Measurements from ENCODE around the gene ZNF692.

- TF ChIP-seq CTCF (IDR thresholded peaks at IDR 0.05; ENCODE audit: borderline replicate concordance, extremely low read depth, low read length, poor library complexity, severe bottlenecking) (no peak), EZH2 (IDR thresholded peaks at IDR 0.05; ENCODE audit: borderline replicate concordance, low read depth, low read length, severe bottlenecking) (no peak)
Measured at GRCh38 chr1:248822148-248823032, 36.5 kb downstream of the ZNF692 start.
